D721Med (cell line): Measurements from ENCODE around the gene CEACAM7.

Experiments
- DNase-seq: peaks from one replicate; pipeline ENCODE4 v3.0.0; 2011; ENCODE audit warnings: low spot score; ENCODE audit not compliant: insufficient read length
- FAIRE-seq: peaks from 2 replicates; lab custom pipeline; 2011; peaks lifted over from hg19 to GRCh38; lab: Jason Lieb, UNC
- TF ChIP-seq, protein P1 (sequence below): IDR thresholded peaks from 2 replicates; pipeline ENCODE4 v1.5.1; 2012; ENCODE audit warnings: mild to moderate bottlenecking, control low read depth; ENCODE audit not compliant: insufficient read depth; ENCODE audit errors: missing control alignments

The CEACAM7 gene

DNA sequence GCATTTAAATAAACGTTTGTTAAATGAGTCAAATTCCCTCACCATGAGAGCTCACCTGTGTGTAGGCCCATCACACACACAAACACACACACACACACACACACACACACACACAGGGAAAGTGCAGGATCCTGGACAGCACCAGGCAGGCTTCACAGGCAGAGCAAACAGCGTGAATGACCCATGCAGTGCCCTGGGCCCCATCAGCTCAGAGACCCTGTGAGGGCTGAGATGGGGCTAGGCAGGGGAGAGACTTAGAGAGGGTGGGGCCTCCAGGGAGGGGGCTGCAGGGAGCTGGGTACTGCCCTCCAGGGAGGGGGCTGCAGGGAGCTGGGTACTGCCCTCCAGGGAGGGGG is 11.9 kb upstream of the CEACAM7 start:
- FAIRE-seq (no peak), DNase-seq (no peak)
- TF ChIP-seq, protein P1, sequence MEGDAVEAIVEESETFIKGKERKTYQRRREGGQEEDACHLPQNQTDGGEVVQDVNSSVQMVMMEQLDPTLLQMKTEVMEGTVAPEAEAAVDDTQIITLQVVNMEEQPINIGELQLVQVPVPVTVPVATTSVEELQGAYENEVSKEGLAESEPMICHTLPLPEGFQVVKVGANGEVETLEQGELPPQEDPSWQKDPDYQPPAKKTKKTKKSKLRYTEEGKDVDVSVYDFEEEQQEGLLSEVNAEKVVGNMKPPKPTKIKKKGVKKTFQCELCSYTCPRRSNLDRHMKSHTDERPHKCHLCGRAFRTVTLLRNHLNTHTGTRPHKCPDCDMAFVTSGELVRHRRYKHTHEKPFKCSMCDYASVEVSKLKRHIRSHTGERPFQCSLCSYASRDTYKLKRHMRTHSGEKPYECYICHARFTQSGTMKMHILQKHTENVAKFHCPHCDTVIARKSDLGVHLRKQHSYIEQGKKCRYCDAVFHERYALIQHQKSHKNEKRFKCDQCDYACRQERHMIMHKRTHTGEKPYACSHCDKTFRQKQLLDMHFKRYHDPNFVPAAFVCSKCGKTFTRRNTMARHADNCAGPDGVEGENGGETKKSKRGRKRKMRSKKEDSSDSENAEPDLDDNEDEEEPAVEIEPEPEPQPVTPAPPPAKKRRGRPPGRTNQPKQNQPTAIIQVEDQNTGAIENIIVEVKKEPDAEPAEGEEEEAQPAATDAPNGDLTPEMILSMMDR = no peak

DNA sequence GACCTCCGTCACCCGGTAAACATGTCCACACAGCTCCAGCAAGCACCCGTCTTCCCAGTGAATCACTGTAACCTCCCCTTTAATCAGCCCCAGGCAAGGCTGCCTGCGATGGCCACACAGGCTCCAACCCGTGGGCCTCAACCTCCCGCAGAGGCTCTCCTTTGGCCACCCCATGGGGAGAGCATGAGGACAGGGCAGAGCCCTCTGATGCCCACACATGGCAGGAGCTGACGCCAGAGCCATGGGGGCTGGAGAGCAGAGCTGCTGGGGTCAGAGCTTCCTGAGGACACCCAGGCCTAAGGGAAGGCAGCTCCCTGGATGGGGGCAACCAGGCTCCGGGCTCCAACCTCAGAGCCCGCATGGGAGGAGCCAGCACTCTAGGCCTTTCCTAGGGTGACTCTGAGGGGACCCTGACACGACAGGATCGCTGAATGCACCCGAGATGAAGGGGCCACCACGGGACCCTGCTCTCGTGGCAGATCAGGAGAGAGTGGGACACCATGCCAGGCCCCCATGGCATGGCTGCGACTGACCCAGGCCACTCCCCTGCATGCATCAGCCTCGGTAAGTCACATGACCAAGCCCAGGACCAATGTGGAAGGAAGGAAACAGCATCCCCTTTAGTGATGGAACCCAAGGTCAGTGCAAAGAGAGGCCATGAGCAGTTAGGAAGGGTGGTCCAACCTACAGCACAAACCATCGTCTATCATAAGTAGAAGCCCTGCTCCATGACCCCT is 11.3 kb upstream of the CEACAM7 start:
- FAIRE-seq = no peak
- TF ChIP-seq, protein P1 = no peak
- DNase-seq = no peak

DNA sequence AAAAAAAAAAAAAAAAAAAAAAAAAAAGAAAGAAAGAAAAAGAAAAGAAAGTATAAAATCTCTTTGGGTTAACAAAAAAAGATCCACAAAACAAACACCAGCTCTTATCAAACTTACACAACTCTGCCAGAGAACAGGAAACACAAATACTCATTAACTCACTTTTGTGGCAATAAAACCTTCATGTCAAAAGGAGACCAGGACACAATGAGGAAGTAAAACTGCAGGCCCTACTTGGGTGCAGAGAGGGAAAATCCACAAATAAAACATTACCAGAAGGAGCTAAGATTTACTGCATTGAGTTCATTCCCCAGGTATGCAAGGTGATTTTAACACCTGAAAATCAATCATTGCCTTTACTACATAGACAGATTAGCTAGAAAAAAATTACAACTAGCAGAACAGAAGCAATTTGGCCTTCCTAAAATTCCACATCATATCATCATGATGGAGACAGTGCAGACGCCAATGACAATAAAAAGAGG is 10.7 kb upstream of the CEACAM7 start:
- no peak for DNase-seq
- FAIRE-seq = no peak
- TF ChIP-seq, protein P1 = no peak

DNA sequence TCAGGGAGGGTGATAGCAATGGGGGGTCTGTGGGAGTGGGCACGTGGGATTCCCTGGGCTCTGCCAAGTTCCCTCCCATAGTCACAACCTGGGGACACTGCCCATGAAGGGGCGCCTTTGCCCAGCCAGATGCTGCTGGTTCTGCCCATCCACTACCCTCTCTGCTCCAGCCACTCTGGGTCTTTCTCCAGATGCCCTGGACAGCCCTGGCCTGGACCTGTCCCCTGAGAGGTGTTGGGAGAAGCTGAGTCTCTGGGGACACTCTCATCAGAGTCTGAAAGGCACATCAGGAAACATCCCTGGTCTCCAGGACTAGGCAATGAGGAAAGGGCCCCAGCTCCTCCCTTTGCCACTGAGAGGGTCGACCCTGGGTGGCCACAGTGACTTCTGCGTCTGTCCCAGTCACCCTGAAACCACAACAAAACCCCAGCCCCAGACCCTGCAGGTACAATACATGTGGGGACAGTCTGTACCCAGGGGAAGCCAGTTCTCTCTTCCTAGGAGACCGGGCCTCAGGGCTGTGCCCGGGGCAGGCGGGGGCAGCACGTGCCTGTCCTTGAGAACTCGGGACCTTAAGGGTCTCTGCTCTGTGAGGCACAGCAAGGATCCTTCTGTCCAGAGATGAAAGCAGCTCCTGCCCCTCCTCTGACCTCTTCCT is 9.3 kb upstream of the CEACAM7 start:
- FAIRE-seq (no peak), DNase-seq (no peak)
- TF ChIP-seq, protein P1 = no peak

DNA sequence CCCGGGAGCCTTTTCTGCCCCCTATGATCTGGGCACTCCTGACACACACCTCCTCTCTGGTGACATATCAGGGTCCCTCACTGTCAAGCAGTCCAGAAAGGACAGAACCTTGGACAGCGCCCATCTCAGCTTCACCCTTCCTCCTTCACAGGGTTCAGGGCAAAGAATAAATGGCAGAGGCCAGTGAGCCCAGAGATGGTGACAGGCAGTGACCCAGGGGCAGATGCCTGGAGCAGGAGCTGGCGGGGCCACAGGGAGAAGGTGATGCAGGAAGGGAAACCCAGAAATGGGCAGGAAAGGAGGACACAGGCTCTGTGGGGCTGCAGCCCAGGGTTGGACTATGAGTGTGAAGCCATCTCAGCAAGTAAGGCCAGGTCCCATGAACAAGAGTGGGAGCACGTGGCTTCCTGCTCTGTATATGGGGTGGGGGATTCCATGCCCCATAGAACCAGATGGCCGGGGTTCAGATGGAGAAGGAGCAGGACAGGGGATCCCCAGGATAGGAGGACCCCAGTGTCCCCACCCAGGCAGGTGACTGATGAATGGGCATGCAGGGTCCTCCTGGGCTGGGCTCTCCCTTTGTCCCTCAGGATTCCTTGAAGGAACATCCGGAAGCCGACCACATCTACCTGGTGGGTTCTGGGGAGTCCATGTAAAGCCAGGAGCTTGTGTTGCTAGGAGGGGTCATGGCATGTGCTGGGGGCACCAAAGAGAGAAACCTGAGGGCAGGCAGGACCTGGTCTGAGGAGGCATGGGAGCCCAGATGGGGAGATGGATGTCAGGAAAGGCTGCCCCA is 8.5 kb upstream of the CEACAM7 start:
- TF ChIP-seq, protein P1 = no peak
- FAIRE-seq (no peak), DNase-seq (no peak)

DNA sequence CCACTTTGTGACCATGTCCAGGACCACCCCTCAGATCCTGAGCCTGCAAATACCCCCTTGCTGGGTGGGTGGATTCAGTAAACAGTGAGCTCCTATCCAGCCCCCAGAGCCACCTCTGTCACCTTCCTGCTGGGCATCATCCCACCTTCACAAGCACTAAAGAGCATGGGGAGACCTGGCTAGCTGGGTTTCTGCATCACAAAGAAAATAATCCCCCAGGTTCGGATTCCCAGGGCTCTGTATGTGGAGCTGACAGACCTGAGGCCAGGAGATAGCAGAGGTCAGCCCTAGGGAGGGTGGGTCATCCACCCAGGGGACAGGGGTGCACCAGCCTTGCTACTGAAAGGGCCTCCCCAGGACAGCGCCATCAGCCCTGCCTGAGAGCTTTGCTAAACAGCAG is 7.7 kb upstream of the CEACAM7 start:
- TF ChIP-seq, protein P1 = no peak
- no peak for DNase-seq

More for the DNA sequence above, 7.7 kb upstream of the CEACAM7 start:
- FAIRE-seq = no peak
